H1 (cell line): ENCODE results near the gene ALG2. TPM values are rescaled to one million over a fixed set of nuclear protein-coding genes. Genes with fewer than 3 reads are reported as not detected.

Experiments
- CTCF ChIA-PET: fragments of 300-600 bp; sonication (Branson Sonifier 250); formaldehyde crosslinking; loops from one replicate; lab custom pipeline; 2021; ENCODE audit not compliant: partially characterized antibody; lab: Charles Lee
- POLR2A ChIA-PET: fragments of 300-600 bp; sonication (Branson Sonifier 250); formaldehyde crosslinking; loops from one replicate; lab custom pipeline; 2021; ENCODE audit warnings: inconsistent platforms; ENCODE audit not compliant: partially characterized antibody; lab: Charles Lee
- DNase-seq, 2 experiments: peaks; one replicate each; pipeline versions ENCODE4 v3.0.0 to v3.0.0-alpha.2; 2010 to 2022; ENCODE audit warnings: low spot score in 2 of 2, low read depth in 1 of 2, mixed read lengths in 1 of 2
- FAIRE-seq: peaks from 2 replicates; lab custom pipeline; 2011; peaks lifted over from hg19 to GRCh38; lab: Jason Lieb, UNC
- H2AFZ ChIP-seq: 2 replicates; pipeline ENCODE4 v1.8.1; 2012; ENCODE audit warnings: low read length, inconsistent platforms
- H2AK5ac ChIP-seq: 2 replicates; pipeline ENCODE4 v1.6.1; 2013; ENCODE audit warnings: low read depth, low read length
- H2BK120ac ChIP-seq: replicated peaks from 2 replicates; pipeline ENCODE3; 2013; ENCODE audit warnings: low read depth, low read length, inconsistent platforms
- H2BK12ac ChIP-seq: 2 replicates; pipeline ENCODE4 v1.6.1; 2013; ENCODE audit warnings: low read depth, low read length
- H2BK15ac ChIP-seq: 2 replicates; pipeline ENCODE4 v1.6.1; 2013; ENCODE audit warnings: low read length
- H2BK20ac ChIP-seq: 2 replicates; pipeline ENCODE4 v1.6.1; 2013; ENCODE audit warnings: low read length
- H2BK5ac ChIP-seq: 2 replicates; pipeline ENCODE4 v1.6.1; 2013; ENCODE audit warnings: low read depth, low read length
- H3K14ac ChIP-seq: 2 replicates; pipeline ENCODE4 v1.6.1; 2013; ENCODE audit warnings: inconsistent platforms; ENCODE audit not compliant: insufficient read length
- H3K18ac ChIP-seq: 2 replicates; pipeline ENCODE4 v1.6.1; 2013; ENCODE audit warnings: low read length; ENCODE audit errors: extremely low read depth
- H3K23ac ChIP-seq: 2 replicates; pipeline ENCODE4 v1.6.1; 2013; ENCODE audit warnings: inconsistent platforms; ENCODE audit not compliant: insufficient read length
- H3K23me2 ChIP-seq: 2 replicates; pipeline ENCODE4 v1.6.1; 2013; ENCODE audit warnings: low read depth, low read length
- H3K27ac ChIP-seq: 2 replicates; pipeline ENCODE4 v1.6.1; 2011; ENCODE audit warnings: low read depth, low read length, inconsistent platforms
- H3K27me3 ChIP-seq, 4 experiments: replicated peaks in 1 of 4; 1 replicate in 1 of 4; 2 replicates in 3 of 4; pipeline versions ENCODE4 v1.6.1 to v1.8.1; 2011 to 2013; ENCODE audit warnings: low read length in 3 of 4, mild to moderate bottlenecking in 3 of 4, inconsistent platforms in 2 of 4, mixed read lengths in 2 of 4, moderate library complexity in 1 of 4; ENCODE audit not compliant: control insufficient read depth in 3 of 4, insufficient read depth in 3 of 4; ENCODE audit errors: extremely low read depth in 1 of 4
- H3K36me3 ChIP-seq, 4 experiments: 2 replicates each; pipeline versions ENCODE4 v1.6.1 to v1.8.1; 2011 to 2013; ENCODE audit warnings: mild to moderate bottlenecking in 4 of 4, low read length in 3 of 4, moderate library complexity in 2 of 4, control low read depth in 1 of 4, inconsistent platforms in 1 of 4; ENCODE audit not compliant: insufficient read depth in 4 of 4, control insufficient read depth in 2 of 4
- H3K4ac ChIP-seq: replicated peaks from 2 replicates; pipeline ENCODE3; 2013; ENCODE audit warnings: low read length, low read depth, mixed read lengths, inconsistent platforms; ENCODE audit not compliant: insufficient read length
- H3K4me1 ChIP-seq, 4 experiments: replicated peaks in 1 of 4; 1 replicate in 1 of 4; 2 replicates in 3 of 4; pipeline versions ENCODE4 v1.6.1 to v1.8.1; 2011 to 2013; ENCODE audit warnings: low read length in 3 of 4, inconsistent platforms in 2 of 4, mixed read lengths in 1 of 4; ENCODE audit not compliant: insufficient read depth in 4 of 4, control insufficient read depth in 3 of 4
- H3K4me2 ChIP-seq, 2 experiments: 2 replicates each; pipeline versions ENCODE4 v1.6.1 to v1.8.1; 2011 to 2013; ENCODE audit warnings: low read depth in 2 of 2, low read length in 2 of 2, control low read depth in 1 of 2, inconsistent platforms in 1 of 2, mild to moderate bottlenecking in 1 of 2; ENCODE audit not compliant: insufficient read depth in 1 of 2
- H3K4me3 ChIP-seq, 4 experiments: fragments of 200-600, 300-600 bp in 1 of 4; sonication (generic), shearing (Covaris generic), sonication (Bioruptor Twin) in 1 of 4; 2 replicates each; pipeline versions ENCODE4 v1.5.1 to v1.8.1; 2011 to 2016; ENCODE audit warnings: low read length in 4 of 4, low read depth in 3 of 4, control low read depth in 2 of 4, inconsistent platforms in 2 of 4, mild to moderate bottlenecking in 2 of 4, mixed read lengths in 1 of 4, moderate library complexity in 1 of 4; ENCODE audit not compliant: insufficient read depth in 2 of 4; ENCODE audit errors: extremely low read depth in 1 of 4
- H3K56ac ChIP-seq: replicated peaks from 2 replicates; pipeline ENCODE3; 2013; ENCODE audit warnings: low read depth, mild to moderate bottlenecking, mixed read lengths, low read length, inconsistent platforms; ENCODE audit not compliant: insufficient read length
- H3K79me1 ChIP-seq: 2 replicates; pipeline ENCODE4 v1.6.1; 2013; ENCODE audit warnings: low read depth, low read length, control low read depth
- H3K79me2 ChIP-seq, 2 experiments: 2 replicates each; pipeline versions ENCODE4 v1.6.1 to v1.8.1; 2012 to 2013; ENCODE audit warnings: low read length in 2 of 2, mild to moderate bottlenecking in 2 of 2, inconsistent platforms in 1 of 2; ENCODE audit not compliant: insufficient read depth in 2 of 2, control insufficient read depth in 1 of 2
- H3K9ac ChIP-seq, 4 experiments: replicated peaks in 1 of 4; 1 replicate in 1 of 4; 2 replicates in 3 of 4; pipeline versions ENCODE4 v1.6.1 to v1.8.1; 2011 to 2013; ENCODE audit warnings: low read depth in 3 of 4, low read length in 3 of 4, control low read depth in 2 of 4, mild to moderate bottlenecking in 2 of 4, moderate library complexity in 2 of 4, inconsistent platforms in 1 of 4; ENCODE audit errors: extremely low read depth in 1 of 4
- H3K9me3 ChIP-seq, 2 experiments: 2 replicates each; pipeline versions ENCODE4 v1.6.1 to v1.8.1; 2012 to 2013; ENCODE audit warnings: mild to moderate bottlenecking in 2 of 2, moderate library complexity in 2 of 2, control low read depth in 1 of 2, inconsistent platforms in 1 of 2, low read depth in 1 of 2, low read length in 1 of 2, mixed read lengths in 1 of 2; ENCODE audit not compliant: insufficient read depth in 2 of 2
- H4K20me1 ChIP-seq, 2 experiments: replicated peaks in 1 of 2; 2 replicates each; pipeline versions ENCODE3 to v1.8.1; 2011 to 2013; ENCODE audit warnings: inconsistent platforms in 2 of 2, low read length in 2 of 2, mild to moderate bottlenecking in 1 of 2; ENCODE audit not compliant: insufficient read depth in 2 of 2, control insufficient read depth in 1 of 2
- H4K5ac ChIP-seq: 2 replicates; pipeline ENCODE4 v1.6.1; 2013; ENCODE audit warnings: low read length, low read depth, mixed read lengths, inconsistent platforms; ENCODE audit not compliant: insufficient read length
- H4K8ac ChIP-seq: 2 replicates; pipeline ENCODE4 v1.8.0; 2013; ENCODE audit warnings: mild to moderate bottlenecking, moderate library complexity, low read length, inconsistent platforms; ENCODE audit not compliant: insufficient read depth; ENCODE audit errors: extremely low read depth
- H4K91ac ChIP-seq: replicated peaks from 2 replicates; pipeline ENCODE3; 2013; ENCODE audit warnings: low read length, mixed read lengths, inconsistent platforms; ENCODE audit not compliant: insufficient read length
- FOSL1 ChIP-seq: IDR thresholded peaks from 2 replicates; pipeline ENCODE4 v1.6.1; 2011; ENCODE audit warnings: mild to moderate bottlenecking, low read depth, low read length, moderate library complexity; ENCODE audit not compliant: insufficient read depth
- JUN ChIP-seq: IDR thresholded peaks from 2 replicates; pipeline ENCODE4 v1.6.1; 2011; ENCODE audit warnings: low read depth, mild to moderate bottlenecking, improper control_type of control experiment, low read length
- NANOG ChIP-seq: IDR thresholded peaks from 2 replicates; pipeline ENCODE4 v1.6.1; 2011; ENCODE audit warnings: low read length, low read depth, mild to moderate bottlenecking, inconsistent platforms; ENCODE audit not compliant: insufficient read depth, poor library complexity, severe bottlenecking
- RNF2 ChIP-seq: fragments of 200-900, 300-1000 bp; sonication (generic); IDR thresholded peaks from 2 replicates; pipeline ENCODE4 v1.7.1; 2016; ENCODE audit warnings: borderline replicate concordance, low read depth, mild to moderate bottlenecking, antibody characterized with exemption, low read length; ENCODE audit not compliant: poor library complexity, severe bottlenecking; ENCODE audit errors: missing control alignments
- YY1 ChIP-seq: IDR thresholded peaks from 2 replicates; pipeline ENCODE4 v1.6.1; 2011; ENCODE audit warnings: low read depth, mild to moderate bottlenecking, low read length
- WGBS, 2 experiments: shearing (Covaris generic) in 1 of 2; methylation state at CpG; one replicate each; pipeline versions ENCODE4 v1.1.6 to v1.1.7; 2013 to 2015; ENCODE audit warnings: low lambda C conversion rate in 2 of 2, mixed read lengths in 2 of 2, inconsistent platforms in 1 of 2, low coverage in 1 of 2, missing lambda C conversion rate in 1 of 2; ENCODE audit not compliant: insufficient replicate concordance in 2 of 2, insufficient coverage in 1 of 2, insufficient read length in 1 of 2; ENCODE audit errors: extremely low coverage in 1 of 2, missing lambda C conversion rate in 1 of 2; 5-methylcytosine and 5-hydroxymethylcytosine counted together
- polyA plus RNA-seq, 7 experiments: library from polyadenylated mRNA; depleted of rRNA in 3 of 7; stranded (reverse) in 5 of 7; unstranded in 2 of 7; fragments of >200 nt in 5 of 7; fragments of 200-250 nt in 2 of 7; gene quantifications; 1 replicate in 5 of 7; 2 replicates in 1 of 7; 4 replicates in 1 of 7; pipeline versions ENCODE4 v1.2.1 to v1.2.3, GENCODE V29; 2011 to 2013; ENCODE audit warnings: missing spikeins in 2 of 7, mixed read lengths in 2 of 7
- total RNA-seq: library from RNA; stranded (reverse); fragmentation: NEBNext Ultra II Directional; extraction: Animal tissue kit (Norgen Biotek cat#: 25700); gene quantifications from 2 replicates; pipeline ENCODE4 v1.2.1, GENCODE V29; 2021
- TF ChIP-seq, protein P1 (sequence below): IDR thresholded peaks from 2 replicates; pipeline ENCODE4 v1.6.1; 2012; ENCODE audit warnings: inconsistent platforms

The ALG2 gene
- total and polyA plus RNA-seq, 2 of the 8 experiments (the other 6 are each of a cell fraction or from before 2014, with no cell fraction given), result 27.1 to 30.7 TPM

DNA sequence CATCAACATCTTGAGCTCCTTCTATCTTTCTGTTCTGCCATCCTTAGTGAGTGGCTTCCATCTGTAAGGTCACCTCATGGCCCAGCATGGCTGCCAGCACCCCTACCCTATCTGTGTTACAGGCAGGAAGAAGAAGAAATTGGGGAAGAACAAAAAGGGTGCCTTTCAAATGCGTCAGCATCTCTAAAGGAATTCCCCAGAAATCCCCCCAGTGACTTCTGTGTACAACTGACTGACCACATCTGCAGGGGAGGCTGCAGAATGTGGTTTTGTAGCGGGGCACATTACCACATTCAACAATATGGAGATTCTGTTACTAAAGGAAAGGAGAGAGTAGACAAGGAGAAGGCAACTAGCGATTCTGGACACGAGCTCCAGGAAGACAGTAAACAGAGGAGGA, 40.1 kb downstream of the ALG2 start:
- H3K9ac ChIP-seq, result no peak overlapping the region
- H4K8ac ChIP-seq, result no peak overlapping the region
- no peaks in the 10 kb centered on the region for H3K79me1 ChIP-seq
- WGBS, 2 experiments, result 85% methylated on average over 4 of the region's 4 CpGs; no CpG with 5 or more reads in 1 of the 2 experiments
- H3K4ac ChIP-seq, result no peak overlapping the region
- FAIRE-seq, result no peak
- ChIA-PET CTCF (interaction anchor here (0.6 to 9.4 kb wide), 7 partner anchors 9 to 59 kb away, joined by 3 to 105 read pairs (median 5); partner anchors contain the start of genes ALG2 and SEC61B), POLR2A (no interaction called here)
- no peak overlapping the region for H3K14ac ChIP-seq
- H2AK5ac ChIP-seq, result no peak overlapping the region
- H4K5ac ChIP-seq, result no peak overlapping the region
- no peak overlapping the region for H3K18ac ChIP-seq
- no peaks in the 10 kb centered on the region for H4K20me1 ChIP-seq
- H2AFZ ChIP-seq, result peak overlapping the region; percentile 57; the same call in 1 of the 2 replicates
- no peak overlapping the region for H2BK12ac ChIP-seq
- H2BK120ac ChIP-seq, result no peak overlapping the region
- no peak for DNase-seq
- H3K27me3 ChIP-seq, result no peaks in the 10 kb centered on the region
- H3K4me2 ChIP-seq, result no peak overlapping the region
- TF ChIP-seq, protein P1, sequence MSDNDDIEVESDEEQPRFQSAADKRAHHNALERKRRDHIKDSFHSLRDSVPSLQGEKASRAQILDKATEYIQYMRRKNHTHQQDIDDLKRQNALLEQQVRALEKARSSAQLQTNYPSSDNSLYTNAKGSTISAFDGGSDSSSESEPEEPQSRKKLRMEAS, result no peak
- TF ChIP-seq YY1 (no peak), FOSL1 (no peak), JUN (no peak), RNF2 (no peak), NANOG (no peak)
- peaks cover 0 to 4% (median 1%) of the 10 kb centered on the region in 4 experiments; a peak in 2 of 7 replicates for H3K4me1 ChIP-seq
- no peak overlapping the region for H2BK20ac ChIP-seq
- no peak overlapping the region for H3K56ac ChIP-seq
- H3K36me3 ChIP-seq, result no peaks in the 10 kb centered on the region
- H3K23me2 ChIP-seq, result no peaks in the 10 kb centered on the region
- H3K4me3 ChIP-seq, result no peak overlapping the region
- H3K9me3 ChIP-seq, result no peaks in the 10 kb centered on the region
- no peak overlapping the region for H4K91ac ChIP-seq
- no peak overlapping the region for H3K23ac ChIP-seq
- H2BK15ac ChIP-seq, result no peak overlapping the region
- H3K27ac ChIP-seq, result no peak overlapping the region
- H2BK5ac ChIP-seq, result no peak overlapping the region
- H3K79me2 ChIP-seq, result no peaks in the 10 kb centered on the region
